Measurements from ENCODE around the gene PRR36.
"Not testable (repeated sequence)": the region's sequence is repeated elsewhere in the genome, so short reads cannot be mapped to it uniquely, and the experiment has no call there.

PRR36 gene

DNA sequence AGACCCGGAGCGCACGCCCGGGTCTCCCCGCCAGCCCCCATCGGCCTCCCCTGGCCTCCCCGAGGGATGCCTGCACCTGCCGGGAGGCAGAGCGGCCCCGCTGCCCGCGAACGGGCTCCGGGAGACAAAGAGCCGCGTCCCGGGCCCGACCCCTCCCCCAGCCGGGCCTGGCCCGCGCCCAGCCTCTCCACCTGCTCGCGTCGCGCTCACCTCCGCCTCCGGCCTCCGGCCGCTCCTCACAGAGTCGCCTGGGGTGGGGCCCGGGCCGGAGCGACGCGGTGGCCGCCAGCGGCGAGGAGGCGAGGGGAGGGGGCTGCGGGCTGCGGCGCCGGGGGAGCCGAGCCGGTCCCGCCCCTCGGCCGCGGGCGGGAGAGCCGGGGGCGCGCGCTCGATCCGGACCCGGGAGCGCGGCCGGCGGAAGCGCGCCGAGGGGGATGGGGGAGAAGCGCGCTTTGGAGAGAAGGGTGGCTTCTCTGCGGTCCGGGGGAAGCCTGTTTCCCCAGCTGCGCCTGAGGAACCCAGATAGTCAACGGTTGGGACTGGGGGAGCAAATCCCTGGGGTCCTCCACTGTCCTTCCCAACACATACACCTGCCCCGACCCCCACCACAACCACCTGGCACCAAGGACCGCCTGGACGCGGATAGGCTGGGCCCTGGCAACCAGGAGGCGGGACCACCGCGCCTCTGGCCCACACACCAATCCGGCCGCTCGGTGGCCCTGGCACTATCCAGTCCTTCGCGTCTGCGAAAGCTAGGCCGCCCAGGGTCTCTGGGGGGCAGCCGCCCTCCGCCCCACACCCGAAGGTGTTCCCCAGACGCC is at the start of gene PRR36:
Gene PRR36, minus strand, starts transcription at position 315 of the 821 bp plus-strand sequence. CDS start 701 bp downstream, outside the sequence.
- DNase-seq: no peak

DNA sequence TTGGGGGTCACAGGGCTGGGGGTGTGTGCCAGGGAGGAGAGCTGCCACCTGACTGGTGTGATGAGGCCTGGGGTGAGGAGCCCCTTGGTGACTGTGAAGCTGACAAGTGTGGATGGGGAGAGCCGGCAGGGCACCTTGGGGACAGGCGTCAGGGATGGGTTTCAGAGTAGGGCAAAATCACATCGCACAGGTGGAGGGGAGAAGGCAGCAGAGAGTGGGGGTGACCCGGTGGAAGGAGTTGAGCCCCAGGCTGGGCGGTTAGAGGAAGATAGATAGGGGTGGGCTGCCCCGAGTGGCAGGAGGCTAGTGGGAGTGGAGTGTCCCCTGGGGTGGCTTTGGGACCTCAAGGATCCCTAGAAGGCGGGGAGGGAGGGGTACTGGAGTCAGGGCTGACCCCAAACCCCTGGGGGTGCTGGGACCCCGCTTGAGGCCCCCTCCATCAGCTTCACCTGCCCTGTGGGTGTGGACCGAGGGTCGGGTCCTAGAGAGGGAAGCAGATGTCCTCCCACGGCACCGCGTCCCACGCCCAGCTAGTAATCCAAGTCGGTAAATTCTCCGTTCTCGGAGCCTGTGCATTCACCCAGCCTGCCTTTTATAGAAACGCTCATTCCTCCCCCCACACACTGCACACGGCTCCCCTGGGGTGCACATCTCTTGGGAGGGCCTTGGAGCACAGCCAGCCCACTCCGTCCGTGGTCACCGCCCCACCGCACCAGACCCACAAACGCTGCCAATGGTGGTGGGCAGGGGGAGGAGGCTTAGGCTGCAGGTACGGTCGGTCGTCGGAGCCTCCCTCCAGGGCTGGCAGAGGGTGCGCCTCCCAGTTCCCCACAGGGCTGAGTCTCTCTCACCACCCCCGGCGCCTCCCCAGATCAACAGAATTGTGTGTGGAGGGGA is 49.4 kb upstream of the PRR36 start:
- DNase-seq: no peak

DNA sequence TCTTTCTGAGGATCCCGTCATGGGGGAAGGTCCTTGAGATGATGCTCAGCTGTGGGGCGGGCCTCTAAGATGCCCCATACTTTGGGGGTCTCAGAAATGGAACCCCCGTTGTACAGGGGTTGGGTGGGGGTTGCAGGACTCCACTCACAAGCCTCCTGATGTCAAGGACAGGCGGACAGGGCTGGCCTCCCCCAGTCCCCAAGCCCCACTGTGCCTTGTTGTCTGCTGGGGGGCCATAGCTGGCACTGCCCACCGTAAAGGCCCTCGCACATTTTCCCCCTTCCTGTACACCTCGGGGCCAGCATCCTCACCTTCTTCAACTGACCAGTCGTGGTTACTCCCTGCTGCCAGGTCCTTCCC is 48.6 kb upstream of the PRR36 start:
- no peak for DNase-seq

DNA sequence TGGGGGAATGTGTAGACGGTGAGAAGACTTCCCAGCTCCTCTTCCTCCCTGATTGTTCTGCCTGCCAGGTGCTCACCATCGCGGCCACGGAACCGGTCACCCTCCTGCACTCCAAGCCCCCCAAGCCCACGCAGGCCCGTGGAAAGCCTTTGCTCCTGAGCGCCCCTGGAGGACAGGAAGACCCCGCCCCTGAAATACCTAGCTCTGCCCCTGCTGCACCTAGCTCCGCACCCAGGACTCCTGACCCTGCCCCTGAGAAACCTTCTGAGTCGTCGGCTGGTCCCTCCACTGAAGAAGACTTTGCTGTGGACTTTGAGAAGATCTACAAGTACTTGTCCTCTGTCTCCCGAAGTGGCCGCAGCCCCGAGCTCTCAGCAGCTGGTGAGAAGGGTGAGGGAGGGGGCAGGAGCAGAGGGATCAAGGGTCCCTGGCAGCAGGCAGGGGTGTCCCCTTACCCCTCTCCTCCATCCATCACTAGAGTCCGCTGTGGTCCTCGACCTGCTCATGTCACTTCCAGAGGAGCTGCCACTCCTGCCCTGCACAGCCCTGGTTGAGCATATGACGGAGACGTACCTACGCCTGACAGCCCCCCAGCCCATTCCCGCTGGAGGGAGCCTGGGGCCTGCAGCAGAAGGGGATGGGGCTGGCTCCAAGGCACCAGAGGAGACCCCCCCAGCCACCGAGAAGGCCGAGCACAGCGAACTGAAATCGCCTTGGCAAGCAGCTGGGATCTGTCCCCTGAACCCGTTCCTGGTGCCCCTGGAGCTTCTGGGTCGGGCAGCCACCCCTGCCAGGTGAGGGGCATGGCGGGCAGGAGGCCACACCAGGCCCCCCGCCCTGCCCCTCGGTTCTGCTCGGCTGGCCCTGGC is 48.0 kb upstream of the PRR36 start:
- DNase-seq: no peak

DNA sequence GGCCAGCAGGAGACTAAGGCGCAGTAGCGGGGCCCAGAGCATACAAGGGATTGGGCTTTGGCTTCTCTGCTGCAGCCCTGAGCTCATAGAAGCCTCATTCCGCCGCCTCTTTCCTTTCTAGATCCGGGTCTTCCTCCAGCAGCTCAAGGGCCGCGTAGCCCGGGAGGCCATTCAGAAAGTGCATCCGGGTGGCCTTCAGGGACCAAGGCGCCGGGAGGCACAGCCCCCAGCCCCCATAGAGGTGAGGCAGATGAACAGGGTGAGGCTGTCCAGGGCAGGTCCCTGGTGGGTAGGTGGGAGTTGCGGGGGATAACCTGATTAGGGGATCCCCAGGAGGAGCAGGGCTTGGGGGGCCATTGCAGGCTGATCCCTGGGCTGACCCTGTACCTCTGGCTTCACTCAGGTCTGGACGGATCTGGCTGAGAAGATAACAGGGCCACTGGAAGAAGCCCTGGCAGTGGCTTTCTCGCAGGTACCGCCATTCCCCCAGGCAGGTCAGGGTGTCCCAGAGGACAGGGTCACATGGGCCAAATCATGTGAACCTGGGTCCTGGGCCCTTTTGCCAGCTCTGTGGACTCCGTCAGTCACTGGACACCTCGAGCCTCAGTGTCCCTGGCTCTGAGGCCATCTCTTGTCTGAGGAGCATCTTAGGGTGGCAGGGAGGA is 47.2 kb upstream of the PRR36 start:
- DNase-seq: no peak

DNA sequence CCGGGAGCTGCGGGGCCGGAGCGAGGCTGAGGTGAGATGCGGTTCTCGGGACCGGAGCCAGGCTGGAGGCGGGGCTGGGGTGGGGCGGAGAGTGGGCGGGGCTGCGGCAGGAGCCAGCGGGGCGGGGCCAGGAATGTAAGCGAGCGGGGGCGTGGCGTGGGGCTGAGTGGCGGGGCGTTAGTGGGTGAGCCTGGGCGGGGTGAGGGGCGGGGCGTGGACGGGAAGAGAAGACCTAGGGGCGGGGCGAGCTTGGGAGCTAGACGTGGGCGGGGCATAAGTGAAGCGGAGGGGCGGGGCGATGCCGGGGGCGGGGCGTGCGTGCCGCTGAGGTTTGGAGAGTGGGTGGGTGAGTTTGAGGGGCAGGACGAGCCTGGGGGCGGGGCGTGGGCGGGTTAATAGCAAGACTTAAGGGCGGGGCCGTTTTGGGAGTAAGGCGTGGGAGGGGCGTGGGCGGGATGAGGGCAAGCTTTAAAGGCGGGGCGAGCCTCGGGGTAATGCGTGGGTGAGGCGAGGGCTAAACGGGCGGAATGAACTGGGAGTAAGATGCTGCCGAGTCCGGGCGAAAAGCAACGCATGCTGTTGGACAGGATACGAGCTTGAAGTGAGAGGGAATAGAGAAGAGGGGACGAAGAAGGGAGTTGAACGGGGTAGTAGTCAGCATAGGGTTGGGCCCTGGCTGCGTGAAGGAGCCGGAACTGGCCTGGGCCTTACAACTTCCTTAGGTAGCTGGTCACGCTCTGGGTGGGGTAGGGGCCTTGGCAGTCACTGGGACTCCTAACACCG is 46.5 kb upstream of the PRR36 start:
- DNase-seq: peak; percentile 99

DNA sequence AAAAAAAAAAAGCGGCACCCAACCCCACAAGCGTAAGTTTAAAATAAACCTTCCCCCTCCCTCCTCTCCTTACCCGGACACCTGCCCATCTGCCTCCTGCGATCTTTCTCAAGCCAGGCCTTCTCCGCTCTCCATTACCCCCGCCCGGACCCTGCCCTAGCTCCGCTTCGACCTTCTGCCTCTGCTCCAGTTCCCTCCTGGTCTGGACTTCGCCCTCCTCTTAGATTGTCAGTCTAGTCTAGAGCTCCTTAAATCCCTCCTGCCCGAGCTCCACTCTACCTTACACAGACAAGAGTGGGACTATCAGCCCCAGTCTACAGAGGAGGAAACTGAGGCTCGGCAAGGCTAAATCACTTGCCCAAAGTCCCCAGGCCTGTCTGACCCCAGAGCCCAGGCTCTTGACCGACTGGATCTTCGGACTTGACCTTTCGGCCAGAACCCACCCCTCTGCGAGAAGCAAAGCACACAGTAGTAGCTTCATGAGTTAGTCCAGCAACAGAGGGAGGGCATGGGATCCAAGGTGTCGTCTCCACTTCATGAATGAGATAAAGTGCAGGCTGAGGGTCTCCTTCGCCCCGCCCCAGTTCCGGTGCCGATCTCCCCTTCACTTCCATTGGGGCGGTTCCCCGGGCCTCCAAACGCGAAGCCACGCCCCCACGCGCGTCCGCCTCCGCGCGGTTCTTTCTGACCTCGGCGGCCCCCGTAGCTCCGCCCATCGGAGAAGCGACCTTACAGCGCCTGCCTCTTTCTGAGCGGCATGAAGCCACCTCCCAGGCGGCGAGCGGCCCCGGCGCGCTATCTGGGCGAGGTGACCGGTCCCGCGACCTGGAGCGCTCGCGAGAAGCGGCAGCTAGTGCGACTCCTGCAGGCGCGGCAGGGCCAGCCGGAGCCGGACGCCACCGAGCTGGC is 45.7 kb upstream of the PRR36 start, which contains the start of gene SNAPC2:
Gene SNAPC2, plus strand, starts transcription at position 729 of the 909 bp plus-strand sequence. Its CDS starts 29 bp downstream, at position 758.
- DNase-seq: peak; percentile 98

DNA sequence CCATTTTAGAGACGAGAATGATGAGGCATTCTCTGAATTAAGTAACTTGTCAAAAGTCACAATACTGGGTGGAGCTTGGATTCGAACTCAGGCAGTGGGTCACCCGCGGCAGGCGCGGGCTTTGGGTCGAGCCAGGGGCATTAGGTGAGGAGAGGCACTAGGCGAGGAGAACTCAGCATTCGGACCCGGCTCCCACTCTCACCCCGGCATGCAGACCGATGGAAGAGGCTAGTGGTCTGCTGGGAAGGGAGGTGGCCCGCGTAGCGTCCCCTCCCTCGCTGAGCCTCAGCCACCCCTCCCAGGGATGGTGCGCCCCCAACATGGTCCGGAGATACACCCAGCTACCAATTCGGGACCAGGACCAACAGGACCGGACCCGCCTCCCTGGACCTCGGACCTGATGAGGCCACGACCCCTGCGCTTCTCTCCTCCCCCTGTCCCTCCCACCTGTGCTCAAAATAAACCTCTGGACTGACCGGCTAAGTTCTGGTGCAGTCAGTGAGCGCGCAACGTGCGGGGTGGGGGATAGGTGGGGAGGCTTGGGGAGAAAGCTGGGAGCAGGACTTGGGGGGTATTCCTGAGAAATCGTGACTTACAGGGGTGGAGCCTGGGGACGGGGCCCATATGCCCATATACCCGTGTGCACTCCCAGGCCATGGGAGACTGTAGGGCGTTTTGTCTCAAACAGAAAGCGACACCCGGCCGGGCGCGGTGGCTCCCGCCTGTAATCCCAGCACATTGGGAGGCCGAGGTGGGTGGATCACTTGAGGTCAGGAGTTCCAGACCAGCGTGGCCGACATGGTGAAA is 44.6 kb upstream of the PRR36 start:
- DNase-seq: no peak

DNA sequence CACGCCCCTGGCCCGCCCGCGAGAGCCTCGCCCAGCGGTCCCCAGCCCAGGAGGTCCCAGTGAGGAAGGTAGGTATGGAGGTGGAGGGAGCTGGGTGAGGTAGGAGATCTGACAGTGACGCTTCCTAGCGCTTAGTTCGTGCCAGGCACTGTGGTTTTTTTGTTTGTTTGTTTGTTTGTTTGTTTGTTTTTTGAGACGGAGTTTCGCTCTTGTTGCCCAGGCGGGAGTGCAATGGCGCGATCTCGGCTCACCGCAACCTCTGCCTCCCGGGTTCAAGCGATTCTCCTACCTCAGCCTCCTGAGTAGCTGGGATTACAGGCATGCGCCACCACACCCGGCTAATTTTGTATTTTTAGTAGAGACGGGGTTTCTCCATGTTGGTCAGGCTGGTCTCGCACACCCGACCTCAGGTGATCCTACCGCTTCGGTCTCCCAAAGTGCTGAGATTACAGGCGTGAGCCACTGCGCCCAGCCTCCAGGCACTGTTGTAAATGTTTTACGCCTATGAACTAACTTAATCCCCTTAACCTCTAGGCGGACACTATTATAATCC is 43.9 kb upstream of the PRR36 start:
- DNase-seq: not testable (repeated sequence)

DNA sequence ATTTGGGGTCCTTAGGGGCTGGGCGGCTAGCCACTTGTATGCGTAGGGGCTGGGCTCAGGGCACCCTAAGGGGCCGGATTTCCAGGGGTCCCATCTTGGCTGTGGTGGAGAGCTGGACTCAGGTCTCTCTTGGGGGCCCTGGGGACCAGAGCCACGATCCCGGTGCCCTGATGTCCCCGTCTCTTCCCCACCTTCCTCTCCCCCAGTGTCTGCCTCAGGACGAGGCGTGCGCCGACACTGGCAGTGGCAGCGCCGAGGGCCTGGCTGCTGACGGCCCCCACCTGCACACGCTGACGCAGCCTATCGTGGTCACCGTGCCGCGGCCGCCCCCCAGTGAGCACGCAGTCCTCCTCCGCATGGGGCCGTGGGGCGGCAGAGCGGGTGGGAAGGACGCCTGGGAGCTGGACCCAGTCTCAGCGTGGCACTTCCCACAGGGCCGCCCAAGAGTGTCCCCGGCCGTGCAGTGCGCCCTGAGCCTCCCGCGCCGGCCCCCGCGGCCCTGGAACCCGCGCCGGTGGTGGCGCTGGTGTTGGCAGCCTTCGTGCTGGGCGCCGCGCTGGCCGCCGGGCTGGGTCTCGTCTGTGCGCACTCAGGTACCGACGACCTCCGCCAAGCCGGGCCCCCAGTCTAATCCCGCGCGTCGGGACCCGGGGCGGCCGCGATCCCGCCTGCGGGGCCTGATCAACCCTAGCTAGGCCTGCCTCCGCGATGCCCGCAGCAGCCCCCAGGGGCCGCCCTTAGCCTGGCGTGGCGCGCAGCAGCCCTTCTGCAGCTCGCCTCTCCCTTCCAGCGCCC is 43.3 kb upstream of the PRR36 start:
- DNase-seq: peak; percentile 85

DNA sequence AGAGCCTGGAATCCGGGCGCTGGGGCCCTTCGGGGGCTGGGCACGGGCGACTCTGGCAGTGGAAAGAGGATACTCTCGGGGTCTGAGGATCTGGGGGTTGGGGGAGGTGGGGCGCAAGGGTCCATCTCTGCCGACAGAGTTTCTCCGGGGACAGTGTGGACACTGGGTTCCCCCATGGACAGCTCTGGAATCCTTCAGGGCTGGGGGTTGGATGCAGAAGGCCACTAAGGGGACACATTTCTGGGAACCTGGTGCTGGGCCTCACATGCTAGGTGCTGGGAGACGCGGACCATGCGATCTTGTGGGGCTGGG is 42.7 kb upstream of the PRR36 start:
- DNase-seq: no peak

DNA sequence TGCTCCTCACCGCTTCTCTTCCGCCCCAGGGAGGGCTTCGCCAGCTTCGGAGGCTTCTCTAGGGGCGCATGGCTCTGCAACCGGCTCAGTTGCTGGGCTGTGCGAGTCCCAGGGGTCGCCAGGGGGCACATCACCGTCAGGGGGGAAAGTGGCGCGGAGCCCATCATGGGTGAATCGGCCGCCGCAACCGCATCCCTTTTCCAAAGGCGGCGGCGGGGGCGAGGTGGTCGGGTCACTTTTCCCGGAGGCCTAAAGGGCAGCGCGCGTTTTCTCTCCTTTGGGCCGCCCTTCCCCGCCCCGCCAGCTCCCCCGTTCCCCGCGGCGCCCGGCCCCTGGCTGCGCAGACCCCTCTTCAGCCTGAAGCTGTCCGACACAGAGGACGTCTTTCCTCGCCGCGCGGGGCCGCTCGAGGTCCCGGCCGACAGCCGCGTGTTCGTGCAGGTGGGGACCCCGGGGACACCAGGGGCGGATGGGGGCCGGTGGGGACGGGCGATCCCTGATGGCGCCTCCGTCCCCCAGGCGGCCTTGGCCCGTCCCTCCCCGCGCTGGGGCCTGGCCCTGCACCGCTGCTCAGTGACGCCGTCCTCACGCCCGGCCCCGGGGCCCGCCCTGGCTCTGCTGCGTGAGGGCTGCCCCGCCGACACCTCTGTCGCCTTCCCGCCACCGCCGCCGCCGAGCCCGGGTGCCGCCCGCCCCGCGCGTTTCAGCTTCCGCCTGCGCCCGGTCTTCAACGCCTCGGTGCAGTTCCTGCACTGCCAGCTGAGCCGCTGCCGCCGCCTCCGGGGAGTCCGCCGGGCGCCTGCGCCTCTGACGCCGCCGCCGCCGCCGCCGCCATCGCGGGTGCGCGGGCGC is 42.1 kb upstream of the PRR36 start:
- peak; percentile 85 for DNase-seq

DNA sequence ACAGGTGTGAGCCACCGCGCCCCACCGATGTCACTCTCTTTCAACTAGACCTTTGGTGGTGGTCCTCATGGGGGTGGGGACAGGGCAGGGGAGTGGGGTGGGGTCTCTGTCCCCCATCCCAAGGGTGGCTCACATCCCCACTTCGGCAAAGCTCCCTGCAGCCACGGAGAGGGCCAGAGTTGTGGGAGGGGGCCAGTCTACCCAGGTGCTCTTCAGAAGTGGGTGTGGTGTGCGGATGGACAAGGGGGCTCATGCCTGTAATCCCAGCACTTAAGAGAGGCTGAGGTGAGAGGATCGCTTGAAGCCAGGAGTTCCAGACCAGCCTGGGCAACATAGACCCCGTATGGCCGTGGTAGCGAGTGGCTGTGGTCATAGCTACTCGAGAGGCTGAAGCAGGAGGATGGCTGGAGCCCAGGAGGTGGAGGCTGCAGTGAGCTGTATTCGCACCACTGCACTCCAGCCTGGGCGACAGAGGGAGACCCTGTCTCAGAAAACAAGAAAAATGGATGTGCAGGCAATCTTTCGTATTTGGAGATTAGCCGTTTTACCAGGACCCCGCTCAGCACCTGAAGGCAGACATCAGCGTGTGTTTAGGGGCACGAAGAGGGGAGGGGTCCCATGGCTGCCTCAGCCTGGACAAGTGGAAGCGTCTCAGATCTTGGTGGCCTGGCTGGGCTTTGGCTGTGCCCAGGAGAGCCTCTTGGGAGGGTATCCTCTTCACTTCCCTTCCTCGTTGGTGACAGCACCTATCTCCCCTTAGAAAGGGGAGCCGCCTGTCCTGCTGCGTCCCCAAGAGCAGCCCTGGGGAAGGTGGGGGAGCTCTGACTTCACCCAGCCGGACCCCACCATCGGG is 41.3 kb upstream of the PRR36 start:
- no peak for DNase-seq

DNA sequence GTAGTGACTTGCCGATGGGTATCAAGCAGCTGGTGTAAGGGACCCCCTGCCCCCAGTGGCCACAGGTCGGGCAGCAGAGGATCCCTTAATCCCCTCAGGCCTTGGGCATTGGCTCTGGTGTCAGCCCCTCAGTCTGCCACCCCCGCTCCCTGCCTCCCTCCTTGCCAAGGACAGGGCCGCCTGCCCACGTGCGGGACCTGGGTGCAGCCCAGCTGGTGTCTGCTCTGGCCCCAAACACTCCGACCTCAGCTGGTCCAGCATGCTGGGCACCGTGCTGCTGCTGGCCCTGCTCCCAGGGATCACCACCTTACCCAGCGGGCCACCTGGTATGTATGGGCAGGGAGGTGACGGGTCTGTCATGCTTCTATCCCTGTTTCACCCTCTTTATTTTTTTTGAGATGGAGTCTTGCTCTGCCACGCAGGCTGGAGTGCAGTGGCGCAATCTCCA is 40.4 kb upstream of the PRR36 start, which contains the start of gene TGFBR3L:
Gene TGFBR3L, plus strand, starts transcription at position 233 of the 448 bp plus-strand sequence.
- no peak for DNase-seq

DNA sequence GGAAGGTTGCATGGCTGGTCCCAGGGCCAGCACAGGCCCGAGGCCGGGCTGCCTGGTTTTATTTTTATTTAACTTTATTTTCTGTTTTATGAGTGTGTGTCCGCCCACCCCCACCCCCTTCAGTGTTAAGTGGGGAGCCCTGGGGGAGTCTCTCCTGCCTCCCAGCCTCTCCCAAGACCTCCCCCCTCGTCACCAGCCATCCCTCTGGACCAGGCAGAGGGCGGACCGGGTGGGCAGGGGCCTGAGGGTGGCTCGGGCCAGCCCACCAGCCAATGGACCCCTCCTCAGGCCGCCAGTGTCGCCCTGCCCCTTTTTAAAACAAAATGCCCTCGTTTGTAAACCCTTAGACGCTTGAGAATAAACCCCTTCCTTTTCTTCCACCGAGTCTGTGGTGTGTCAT is 39.9 kb upstream of the PRR36 start:
- no peak for DNase-seq

DNA sequence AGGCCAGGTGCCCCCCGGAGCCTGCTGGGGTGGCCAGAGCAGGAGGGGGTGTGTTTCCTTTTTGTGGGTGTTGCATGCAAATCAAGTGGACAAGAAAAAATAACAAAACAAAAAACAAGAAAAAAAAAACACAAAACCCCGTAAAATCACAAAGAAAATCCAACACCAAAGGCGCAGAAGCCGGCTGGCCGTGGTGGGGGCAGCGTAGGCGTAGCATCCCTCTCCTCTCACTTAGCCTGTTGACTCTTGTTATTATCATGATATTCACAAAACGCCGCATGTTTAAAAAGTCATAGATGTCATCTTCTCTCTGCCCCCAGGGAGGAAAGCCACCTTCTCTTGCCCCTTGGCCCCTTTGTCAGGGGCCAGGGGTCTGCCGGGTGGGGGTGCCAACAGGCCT is 39.5 kb upstream of the PRR36 start:
- no peak for DNase-seq

All from activated effector memory CD4-positive, alpha-beta T cell treated with anti-CD3 and anti-CD28 coated beads, Interleukin-2, amount 50 U/mL, for 16 hours (primary cell).